ENCODE data around the gene APBB2. TPM values are rescaled to one million over a fixed set of nuclear protein-coding genes. Genes with fewer than 3 reads are reported as not detected.

The APBB2 gene
- total and polyA plus RNA-seq, 11 donors, result 8.6 to 39.1 (median 26.7) TPM

DNA sequence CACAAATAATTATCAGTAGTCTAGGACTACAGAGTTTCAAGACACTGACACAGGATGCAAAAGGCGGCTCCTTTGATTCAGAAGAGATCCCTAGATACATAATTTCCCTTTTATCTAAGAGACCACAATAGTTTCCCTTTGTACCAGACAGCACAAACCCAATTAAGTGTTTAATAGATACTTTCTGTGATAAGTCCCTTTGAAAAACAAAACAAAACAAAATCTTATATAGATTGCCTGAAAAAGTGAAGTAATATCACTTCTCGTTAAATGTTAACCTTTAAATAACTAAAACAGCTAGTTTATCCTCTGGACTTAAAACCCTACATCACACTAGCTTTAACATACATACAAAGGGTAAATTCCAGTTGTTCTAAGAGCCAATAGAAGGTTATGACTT is 49.9 kb downstream of the APBB2 start:
- DNase-seq (no peak), ATAC-seq (no peak)
- H3K36me3 ChIP-seq, result no peaks in the 10 kb centered on the region
- no peaks in the 10 kb centered on the region for H3K27me3 ChIP-seq
- no peak overlapping the region for H3K4me3 ChIP-seq
- H3K4me1 ChIP-seq, result peaks cover 0 to 18% (median 7%) of the 10 kb centered on the region in 12 donors
- intact Hi-C loops (cut with DNase I), result loop anchor here in 1 of 10 donors (5.0 kb wide), 1 partner anchor 43 kb away; no protein-coding TSS in a partner anchor
- no peak overlapping the region for H3K27ac ChIP-seq
- no peaks in the 10 kb centered on the region for H3K9me3 ChIP-seq
- TF ChIP-seq POLR2A (IDR thresholded peaks at IDR 0.05), result no peak
- TF ChIP-seq, protein P1, sequence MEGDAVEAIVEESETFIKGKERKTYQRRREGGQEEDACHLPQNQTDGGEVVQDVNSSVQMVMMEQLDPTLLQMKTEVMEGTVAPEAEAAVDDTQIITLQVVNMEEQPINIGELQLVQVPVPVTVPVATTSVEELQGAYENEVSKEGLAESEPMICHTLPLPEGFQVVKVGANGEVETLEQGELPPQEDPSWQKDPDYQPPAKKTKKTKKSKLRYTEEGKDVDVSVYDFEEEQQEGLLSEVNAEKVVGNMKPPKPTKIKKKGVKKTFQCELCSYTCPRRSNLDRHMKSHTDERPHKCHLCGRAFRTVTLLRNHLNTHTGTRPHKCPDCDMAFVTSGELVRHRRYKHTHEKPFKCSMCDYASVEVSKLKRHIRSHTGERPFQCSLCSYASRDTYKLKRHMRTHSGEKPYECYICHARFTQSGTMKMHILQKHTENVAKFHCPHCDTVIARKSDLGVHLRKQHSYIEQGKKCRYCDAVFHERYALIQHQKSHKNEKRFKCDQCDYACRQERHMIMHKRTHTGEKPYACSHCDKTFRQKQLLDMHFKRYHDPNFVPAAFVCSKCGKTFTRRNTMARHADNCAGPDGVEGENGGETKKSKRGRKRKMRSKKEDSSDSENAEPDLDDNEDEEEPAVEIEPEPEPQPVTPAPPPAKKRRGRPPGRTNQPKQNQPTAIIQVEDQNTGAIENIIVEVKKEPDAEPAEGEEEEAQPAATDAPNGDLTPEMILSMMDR (IDR thresholded peaks at IDR 0.05), result no peak
- 81 to 93% (median 86%) methylated on average over 2 of the region's 2 CpGs for WGBS, 4 donors

DNA sequence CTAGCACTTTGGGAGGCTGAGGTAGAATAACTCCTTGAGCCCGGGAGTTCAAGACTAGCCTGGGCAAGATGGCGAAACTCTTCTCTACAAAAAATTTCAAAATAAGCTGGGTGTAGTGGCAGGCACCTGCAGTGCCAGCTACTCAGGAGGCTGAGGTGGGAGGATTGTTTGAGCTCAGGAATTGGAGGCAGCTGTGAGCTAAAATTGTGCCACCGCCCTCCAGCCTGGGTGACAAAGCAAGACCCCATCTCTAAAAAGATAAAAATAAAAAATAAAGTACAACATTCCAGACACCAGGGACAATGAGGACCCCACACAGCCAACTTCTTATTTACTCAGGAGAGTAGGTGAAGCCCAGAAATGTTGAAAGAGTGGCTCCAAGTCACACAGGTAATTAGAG is 53.0 kb downstream of the APBB2 start:
- no peak overlapping the region for H3K27ac ChIP-seq
- WGBS, 4 donors, result 66 to 100% (median 94%) methylated on average over 3 of the region's 3 CpGs
- H3K36me3 ChIP-seq, result no peaks in the 10 kb centered on the region
- peaks cover 0 to 29% (median 8%) of the 10 kb centered on the region in 12 donors for H3K4me1 ChIP-seq
- intact Hi-C loops (cut with DNase I), result loop anchor here in 1 of 10 donors (5.0 kb wide), 1 partner anchor 46 kb away; no protein-coding TSS in a partner anchor
- ATAC-seq (no peak), DNase-seq (no peak)
- TF ChIP-seq, protein P1 (IDR thresholded peaks at IDR 0.05), result no peak
- TF ChIP-seq POLR2A (IDR thresholded peaks at IDR 0.05), result no peak
- H3K9me3 ChIP-seq, result no peaks in the 10 kb centered on the region
- no peaks in the 10 kb centered on the region for H3K27me3 ChIP-seq
- H3K4me3 ChIP-seq, result no peak overlapping the region

DNA sequence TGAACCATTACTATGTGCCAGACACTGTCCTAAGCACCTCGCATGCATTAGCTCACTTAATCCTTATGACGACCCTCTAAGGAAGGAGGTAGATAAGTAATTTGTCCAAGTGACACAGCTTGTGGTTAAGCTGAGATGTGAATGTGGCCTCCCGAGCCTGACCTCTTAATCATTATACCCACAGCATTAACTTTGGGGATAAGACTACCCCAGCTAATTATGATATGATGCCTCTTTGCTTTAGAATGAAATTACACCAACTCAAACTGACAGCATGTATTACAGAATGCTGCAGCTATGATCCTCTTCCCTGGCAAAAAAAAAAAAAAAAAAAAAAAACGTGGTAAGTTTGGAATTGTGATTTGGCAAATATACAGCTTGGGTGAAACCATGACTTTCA is 53.5 kb downstream of the APBB2 start:
- H3K36me3 ChIP-seq, result no peaks in the 10 kb centered on the region
- H3K9me3 ChIP-seq, result no peaks in the 10 kb centered on the region
- DNase-seq (no peak), ATAC-seq (no peak)
- H3K4me3 ChIP-seq, result no peak overlapping the region
- H3K27ac ChIP-seq, result peak overlapping the region in 3 of 12 donors; percentile 1 to 50 (median 42)
- peaks cover 0 to 34% (median 10%) of the 10 kb centered on the region in 12 donors for H3K4me1 ChIP-seq
- H3K27me3 ChIP-seq, result no peaks in the 10 kb centered on the region
- intact Hi-C loops (cut with DNase I), result loop anchor here in 1 of 10 donors (5.0 kb wide), 1 partner anchor 46 kb away; no protein-coding TSS in a partner anchor
- TF ChIP-seq POLR2A (IDR thresholded peaks at IDR 0.05), result no peak
- TF ChIP-seq, protein P1 (IDR thresholded peaks at IDR 0.05), result no peak
- WGBS, 4 donors, result 81 to 84% (median 81%) methylated on average over 4 of the region's 4 CpGs

DNA sequence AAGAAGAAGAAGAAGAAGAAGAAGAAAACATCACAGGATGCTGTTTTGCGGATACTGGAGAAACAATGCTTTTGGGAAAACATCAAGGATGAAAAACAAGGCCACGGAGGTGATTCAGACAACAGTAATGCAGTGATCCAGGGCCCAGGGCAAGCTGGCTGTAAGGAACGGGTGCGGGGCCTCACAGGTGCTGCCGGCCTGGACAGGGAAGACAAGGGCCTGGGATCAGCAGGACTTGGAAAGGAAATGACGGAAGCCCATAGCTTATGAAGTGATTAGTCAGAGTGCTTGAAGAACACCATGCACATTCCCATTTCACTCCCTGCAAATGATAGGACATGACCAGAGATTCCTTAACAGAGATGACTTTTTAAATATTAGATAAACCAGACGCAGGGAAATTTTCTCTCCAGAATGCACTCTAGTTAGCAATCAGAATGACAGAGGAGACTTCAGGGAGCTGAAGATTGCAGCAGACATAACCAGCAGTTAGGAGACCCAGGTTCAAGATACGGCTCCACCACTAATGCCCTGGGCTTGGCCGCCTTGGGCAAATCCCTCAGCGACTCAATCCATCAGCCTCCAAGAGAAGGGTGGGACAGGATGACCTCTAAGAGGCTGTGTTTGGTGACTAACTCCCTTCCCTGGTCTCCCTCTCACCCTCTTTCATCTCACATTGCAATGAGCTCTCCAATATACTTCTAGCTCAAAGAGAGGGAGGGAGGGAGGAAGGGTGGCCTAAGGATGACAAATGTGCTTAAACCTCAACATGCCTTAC is 54.1 kb downstream of the APBB2 start:
- H3K9me3 ChIP-seq, result no peaks in the 10 kb centered on the region
- intact Hi-C loops (cut with DNase I), result loop anchor here in 1 of 10 donors (5.0 kb wide), 1 partner anchor 47 kb away; no protein-coding TSS in a partner anchor
- peaks cover 0 to 41% (median 13%) of the 10 kb centered on the region in 12 donors for H3K4me1 ChIP-seq
- H3K36me3 ChIP-seq, result no peaks in the 10 kb centered on the region
- DNase-seq, result peak in 1 of 5 donors; percentile 63
- H3K27me3 ChIP-seq, result no peaks in the 10 kb centered on the region
- peak in 3 of 4 donors; percentile 72 to 76 (median 74) for ATAC-seq
- TF ChIP-seq POLR2A (IDR thresholded peaks at IDR 0.05), result no peak
- TF ChIP-seq, protein P1 (IDR thresholded peaks at IDR 0.05), result no peak
- H3K4me3 ChIP-seq, result no peak overlapping the region
- H3K27ac ChIP-seq, result peak overlapping the region in 5 of 12 donors; percentile 1 to 50 (median 22)
- 58 to 77% (median 70%) methylated on average over 10 of the region's 10 CpGs for WGBS, 4 donors

Measured in heart left ventricle (tissue), 16 donors.